SU-DHL-6 (cell line): Measurements from ENCODE around the gene DDX31.

Experiments
- H2AFZ ChIP-seq: fragments of 200-600 bp; sonication (generic); 2 replicates; pipeline ENCODE4 v1.6.1; 2014; ENCODE audit warnings: low read depth, mild to moderate bottlenecking, moderate library complexity, mixed read lengths, antibody characterized with exemption, low read length; ENCODE audit not compliant: severe bottlenecking
- H3F3A ChIP-seq: fragments of 200-600 bp; shearing (Covaris generic); 2 replicates; pipeline ENCODE4 v1.6.0; 2016; ENCODE audit warnings: antibody characterized with exemption, mild to moderate bottlenecking; ENCODE audit not compliant: insufficient read depth
- H3K27ac ChIP-seq: fragments of 200-600 bp; sonication (generic); 2 replicates; pipeline ENCODE4 v1.5.1; 2016; ENCODE audit warnings: low read depth, mild to moderate bottlenecking, low read length, moderate library complexity, mixed read lengths
- H3K27me3 ChIP-seq: fragments of 200-600 bp; sonication (generic), shearing (Covaris generic); 2 replicates; pipeline ENCODE4 v1.6.0; 2014; ENCODE audit warnings: mild to moderate bottlenecking, low read length
- H3K36me3 ChIP-seq: fragments of 200-600 bp; sonication (generic); 2 replicates; pipeline ENCODE4 v1.6.1; 2014; ENCODE audit warnings: mild to moderate bottlenecking, low read length, mixed read lengths
- H3K4me2 ChIP-seq: fragments of 300-600, 200-600 bp; shearing (Covaris generic), sonication (generic); 2 replicates; pipeline ENCODE4 v1.6.0; 2014; ENCODE audit warnings: low read length, low read depth, mild to moderate bottlenecking; ENCODE audit not compliant: poor library complexity, severe bottlenecking
- H3K4me3 ChIP-seq: fragments of 200-600 bp; sonication (generic); 2 replicates; pipeline ENCODE4 v1.5.1; 2014; ENCODE audit warnings: antibody characterized with exemption, low read length, mild to moderate bottlenecking, mixed read lengths; ENCODE audit not compliant: insufficient read depth, poor library complexity, severe bottlenecking
- H3K79me2 ChIP-seq: fragments of 200-600 bp; sonication (generic); 2 replicates; pipeline ENCODE4 v1.6.1; 2014; ENCODE audit warnings: mild to moderate bottlenecking, low read length, moderate library complexity; ENCODE audit not compliant: insufficient read depth
- H3K9ac ChIP-seq: fragments of 200-600 bp; sonication (generic); 2 replicates; pipeline ENCODE4 v1.7.0; 2014; ENCODE audit warnings: mild to moderate bottlenecking, low read length
- H3K9me2 ChIP-seq: fragments of 200-600 bp; sonication (generic); replicated peaks from 2 replicates; pipeline ENCODE4 v1.6.1; 2014; ENCODE audit warnings: low read length; ENCODE audit not compliant: insufficient read depth
- H3K9me3 ChIP-seq: fragments of 200-600 bp; sonication (generic); 2 replicates; pipeline ENCODE4 v1.6.1; 2014; ENCODE audit warnings: low read length, mixed read lengths; ENCODE audit not compliant: insufficient read depth
- H4K20me1 ChIP-seq: fragments of 200-600 bp; sonication (generic); 2 replicates; pipeline ENCODE4 v1.6.1; 2014; ENCODE audit warnings: low read depth, mild to moderate bottlenecking, antibody characterized with exemption, low read length, moderate library complexity, mixed read lengths
- CTCF ChIP-seq: fragments of 200-600 bp; sonication (generic); IDR thresholded peaks from one replicate; pipeline ENCODE4 v1.5.1; 2017; ENCODE audit warnings: antibody characterized with exemption, mild to moderate bottlenecking, low read length, moderate library complexity; ENCODE audit not compliant: insufficient read depth, poor library complexity, severe bottlenecking
- EZH2phosphoT487 ChIP-seq: fragments of 200-600 bp; sonication (generic), shearing (Covaris generic); conservative IDR thresholded peaks from 2 replicates; pipeline ENCODE4 v1.6.1; 2018; ENCODE audit warnings: mild to moderate bottlenecking, antibody characterized with exemption, low read length, moderate library complexity, mixed read lengths

Gene DDX31

DNA sequence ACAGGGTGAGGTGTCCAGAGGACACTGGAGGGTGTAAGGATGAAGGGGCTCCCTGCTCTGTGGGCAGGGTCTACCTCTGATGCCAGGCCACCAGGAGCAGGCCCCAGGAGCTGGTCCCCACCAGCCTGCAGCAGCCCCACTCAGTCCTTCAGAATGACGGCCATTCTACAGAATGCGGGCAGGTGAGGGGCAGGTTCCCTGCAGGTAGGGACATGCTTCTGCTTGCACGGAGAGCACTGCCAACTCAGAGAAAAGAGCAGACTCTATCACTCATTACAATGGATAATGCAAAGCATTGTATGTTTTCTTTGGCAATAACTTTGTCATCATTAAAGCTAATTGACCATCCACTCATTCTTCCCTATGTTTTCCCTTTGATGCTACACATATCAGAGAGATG lies 39.0 kb downstream of the DDX31 start:
- Histone ChIP-seq H3K4me2 (no peak overlapping the region), H2AFZ (no peak overlapping the region), H3K9ac (no peak overlapping the region), H4K20me1 (no peaks in the 10 kb centered on the region), H3K9me3 (no peaks in the 10 kb centered on the region), H3K27ac (no peak overlapping the region), H3K36me3 (no peaks in the 10 kb centered on the region), H3K4me3 (no peak overlapping the region), H3F3A (no peaks in the 10 kb centered on the region), H3K9me2 (no peaks in the 10 kb centered on the region), H3K27me3 (no peaks in the 10 kb centered on the region), H3K79me2 (no peaks in the 10 kb centered on the region)
- TF ChIP-seq CTCF (no peak), EZH2phosphoT487 (no peak)

- H3F3A ChIP-seq, result no peaks in the 10 kb centered on the region
- H3K4me2 ChIP-seq, result no peak overlapping the region
- H3K27ac ChIP-seq, result no peak overlapping the region
- TF ChIP-seq CTCF, result no peak
- TF ChIP-seq EZH2phosphoT487, result no peak
- H4K20me1 ChIP-seq, result no peaks in the 10 kb centered on the region
- no peaks in the 10 kb centered on the region for H3K36me3 ChIP-seq
- no peaks in the 10 kb centered on the region for H3K27me3 ChIP-seq
- no peaks in the 10 kb centered on the region for H3K9me3 ChIP-seq
- no peaks in the 10 kb centered on the region for H3K79me2 ChIP-seq
- no peak overlapping the region for H3K9ac ChIP-seq
- no peaks in the 10 kb centered on the region for H3K9me2 ChIP-seq
- H2AFZ ChIP-seq, result no peak overlapping the region
- no peak overlapping the region for H3K4me3 ChIP-seq
Observed at GRCh38 chr9:132630116-132630515, 39.7 kb downstream of the DDX31 start.

GRCh38 chr9:132628746-132629145 lies 41.0 kb downstream of the DDX31 start:
- no peak overlapping the region for H3K9ac ChIP-seq
- H3K4me3 ChIP-seq, result no peak overlapping the region
- no peaks in the 10 kb centered on the region for H3K36me3 ChIP-seq
- no peak overlapping the region for H3K27ac ChIP-seq
- H3K79me2 ChIP-seq, result no peaks in the 10 kb centered on the region
- no peaks in the 10 kb centered on the region for H4K20me1 ChIP-seq
- TF ChIP-seq CTCF, result no peak
- TF ChIP-seq EZH2phosphoT487, result no peak
- H3K9me2 ChIP-seq, result no peaks in the 10 kb centered on the region
- H3K4me2 ChIP-seq, result no peak overlapping the region
- no peaks in the 10 kb centered on the region for H3K27me3 ChIP-seq
- H3K9me3 ChIP-seq, result no peaks in the 10 kb centered on the region
- no peak overlapping the region for H2AFZ ChIP-seq
- H3F3A ChIP-seq, result no peaks in the 10 kb centered on the region

- Histone ChIP-seq H3K9me3 (no peaks in the 10 kb centered on the region), H3F3A (no peaks in the 10 kb centered on the region), H3K27me3 (no peaks in the 10 kb centered on the region), H3K79me2 (no peaks in the 10 kb centered on the region), H3K4me3 (no peak overlapping the region), H2AFZ (no peak overlapping the region), H3K36me3 (no peaks in the 10 kb centered on the region), H3K9ac (no peak overlapping the region), H4K20me1 (no peaks in the 10 kb centered on the region), H3K4me2 (no peak overlapping the region), H3K27ac (no peak overlapping the region), H3K9me2 (no peaks in the 10 kb centered on the region)
- no peak for TF ChIP-seq CTCF
- no peak for TF ChIP-seq EZH2phosphoT487
Observed at GRCh38 chr9:132627594-132627993, 42.2 kb downstream of the DDX31 start.
